ENCODE measurements around the gene DIP2C. TPM values are rescaled to one million over a fixed set of nuclear protein-coding genes. Genes with fewer than 3 reads are reported as not detected.

The DIP2C gene
- polyA plus RNA-seq, 1 of the 3 experiments (the other 2 are of a cell fraction) = 8.7 TPM

DNA sequence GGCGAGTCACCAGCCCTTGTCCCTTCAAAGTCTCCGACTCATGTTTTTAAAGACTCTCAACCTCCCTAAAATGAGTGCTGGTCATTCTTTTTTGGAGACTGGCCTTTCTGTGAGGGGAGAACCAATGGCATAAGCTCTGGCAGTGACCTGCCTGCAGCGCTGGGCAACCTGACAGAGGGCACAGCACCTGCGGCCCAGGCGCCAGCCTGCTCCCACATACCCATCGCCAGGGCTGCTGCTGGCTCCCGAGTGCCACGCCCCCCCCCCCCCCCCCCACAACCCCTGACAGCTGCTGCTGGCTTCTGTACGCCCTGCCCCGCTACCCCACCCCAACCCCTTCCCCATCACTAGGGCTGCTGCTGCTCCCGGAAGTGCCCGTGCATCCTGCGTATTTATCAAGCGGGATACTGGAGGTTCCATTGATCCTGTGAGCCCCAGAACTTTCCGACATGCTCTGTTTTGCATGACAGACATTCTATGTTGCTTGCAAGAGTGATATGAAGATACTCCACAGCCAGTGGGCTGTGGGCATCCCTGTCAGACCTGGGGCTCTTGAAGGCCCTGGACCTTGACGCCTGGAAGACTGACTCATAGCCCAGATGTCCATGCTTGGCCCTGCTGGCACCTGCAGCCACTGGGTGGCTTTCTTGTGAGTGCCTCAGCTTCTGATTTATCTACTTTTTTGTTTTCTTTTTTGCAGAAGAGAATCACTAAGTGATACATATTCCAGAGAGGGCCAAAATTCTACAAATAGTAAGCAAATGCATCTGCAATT, 310.4 kb downstream of the DIP2C start:
- peaks cover 30 to 40% of the 10 kb centered on the region in 2 experiments for H3K36me3 ChIP-seq (replicated peaks in 1 of 2; ENCODE audit: control insufficient read depth in 1 of 2, insufficient read depth in 2 of 2, low read length in 1 of 2)
- WGBS (ENCODE audit: low lambda C conversion rate) = 93% methylated on average over 10 of the region's 16 CpGs
- H3K4me2 ChIP-seq = no peak overlapping the region
- no peaks in the 10 kb centered on the region for H4K20me1 ChIP-seq (ENCODE audit: insufficient read depth)
- DNase-seq = no peak
- no peak overlapping the region for H3K9ac ChIP-seq
- H3K4me1 ChIP-seq (ENCODE audit: control insufficient read depth in 1 of 2, insufficient read depth in 2 of 2, low read depth in 1 of 2, low read length in 1 of 2) = peaks cover 5 to 9% of the 10 kb centered on the region in 2 experiments
- H3K9me2 ChIP-seq = no peaks in the 10 kb centered on the region
- H3F3A ChIP-seq (replicated peaks; ENCODE audit: insufficient read depth) = peaks cover 10% of the 10 kb centered on the region
- TF ChIP-seq RXRA (IDR thresholded peaks at IDR 0.05; ENCODE audit: borderline replicate concordance, low read depth) (no peak), YY1 (IDR thresholded peaks at IDR 0.05; ENCODE audit: low read depth) (no peak), EZH2phosphoT487 (IDR thresholded peaks at IDR 0.05; ENCODE audit: borderline replicate concordance, low read depth) (no peak), ZBTB33 (IDR thresholded peaks at IDR 0.05; ENCODE audit: borderline replicate concordance, low read depth) (no peak), NFIC (IDR thresholded peaks at IDR 0.05; ENCODE audit: borderline replicate concordance) (no peak), JUND (IDR thresholded peaks at IDR 0.05) (no peak), GATA2 (CRISPR knock-in tag; IDR thresholded peaks at IDR 0.05) (no peak), SMC3 (IDR thresholded peaks at IDR 0.05; ENCODE audit: low read depth, low read length) (no peak), RCOR1 (IDR thresholded peaks at IDR 0.05; ENCODE audit: low read length) (no peak), RAD21 (IDR thresholded peaks at IDR 0.05; ENCODE audit: low read length) (no peak), RFX5 (IDR thresholded peaks at IDR 0.05; ENCODE audit: low read length) (no peak), ELF1 (IDR thresholded peaks at IDR 0.05) (no peak), FOXJ3 (CRISPR knock-in tag; IDR thresholded peaks at IDR 0.05) (no peak), EP300 (IDR thresholded peaks at IDR 0.05; ENCODE audit: borderline replicate concordance in 1 of 2, low read depth in 1 of 2, low read length in 1 of 2) (no peak), GABPA (IDR thresholded peaks at IDR 0.05; ENCODE audit: low read depth) (no peak)
- TF ChIP-seq, protein P1, sequence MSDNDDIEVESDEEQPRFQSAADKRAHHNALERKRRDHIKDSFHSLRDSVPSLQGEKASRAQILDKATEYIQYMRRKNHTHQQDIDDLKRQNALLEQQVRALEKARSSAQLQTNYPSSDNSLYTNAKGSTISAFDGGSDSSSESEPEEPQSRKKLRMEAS (IDR thresholded peaks at IDR 0.05; ENCODE audit: low read depth) = no peak
- H3K79me2 ChIP-seq (ENCODE audit: insufficient read depth) = no peaks in the 10 kb centered on the region
- ChIA-PET POLR2A (no interaction called here), CTCF (no interaction called here)
- H3K4me3 ChIP-seq (ENCODE audit: low read depth in 2 of 2, low read length in 1 of 2) = no peak overlapping the region
- no peaks in the 10 kb centered on the region for H3K27me3 ChIP-seq (ENCODE audit: insufficient read depth)
- no peak overlapping the region for H2AFZ ChIP-seq (ENCODE audit: low read depth)
- H3K27ac ChIP-seq (ENCODE audit: low read depth in 2 of 2, low read length in 1 of 2) = no peak overlapping the region
- no peaks in the 10 kb centered on the region for H3K9me3 ChIP-seq
